Fibroblast of lung (primary cell): Measurements from ENCODE around the gene CYB5A.

Experiments
- EZH2 ChIP-seq: IDR thresholded peaks from 2 replicates; pipeline ENCODE4 v1.5.1; 2012; ENCODE audit warnings: low read length, control low read depth, mild to moderate bottlenecking; ENCODE audit errors: missing control alignments
- TF ChIP-seq, protein P1 (sequence below), 2 donors: IDR thresholded peaks in 1 of 2; conservative IDR thresholded peaks in 1 of 2; 1 replicate in 1 of 2; 2 replicates in 1 of 2; pipeline ENCODE4 v1.5.1; 2011 to 2012; ENCODE audit warnings: low read length in 2 of 2, control low read depth in 1 of 2, inconsistent platforms in 1 of 2, low read depth in 1 of 2, mild to moderate bottlenecking in 1 of 2

DNA sequence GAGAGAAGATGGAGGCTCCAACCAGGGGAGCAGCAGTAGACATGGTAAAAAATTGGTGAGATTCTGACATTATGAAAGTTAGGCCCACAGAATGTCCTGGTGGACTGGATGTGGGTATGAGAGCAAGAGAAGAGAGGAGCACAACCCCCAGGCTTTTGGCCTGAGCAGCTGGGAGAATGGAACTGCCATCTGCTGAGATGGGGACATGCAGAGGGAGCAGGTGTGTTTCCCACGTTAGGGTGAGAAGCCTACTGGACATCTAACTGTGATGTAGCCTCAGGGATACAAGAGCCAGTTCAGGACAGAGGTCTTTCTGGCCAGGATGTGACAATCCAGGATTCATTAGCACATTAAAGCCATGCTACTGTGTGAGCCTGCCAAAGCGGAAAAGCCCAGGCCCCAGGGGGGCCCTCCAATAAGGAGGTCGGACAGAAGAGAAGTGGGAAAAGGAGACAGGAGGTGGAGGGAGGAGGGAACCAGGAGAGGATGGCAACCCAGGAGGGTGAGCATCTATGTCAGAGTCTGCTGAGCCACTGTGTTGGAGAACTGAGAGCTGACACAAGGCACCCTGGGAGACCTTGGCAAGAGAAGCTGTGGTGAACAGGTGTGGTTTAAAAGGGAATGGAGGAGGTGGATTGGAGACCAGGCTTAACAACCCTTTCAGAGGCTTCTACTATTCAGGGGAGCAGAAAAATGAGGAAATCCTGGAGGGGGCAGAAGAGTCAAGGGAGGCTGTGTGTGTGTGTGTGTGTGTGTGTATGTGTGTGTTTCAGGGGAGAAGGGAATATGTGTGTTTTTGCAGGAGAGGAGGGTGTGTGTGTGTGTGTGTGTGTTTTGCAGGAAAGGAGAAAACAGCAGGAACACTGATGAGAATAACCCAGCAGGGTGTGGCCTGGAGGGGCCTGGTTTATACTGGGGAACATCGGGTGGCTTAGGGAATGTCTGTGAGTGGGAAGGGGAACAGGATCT, 10.5 kb downstream of the CYB5A start:
- TF ChIP-seq, protein P1, sequence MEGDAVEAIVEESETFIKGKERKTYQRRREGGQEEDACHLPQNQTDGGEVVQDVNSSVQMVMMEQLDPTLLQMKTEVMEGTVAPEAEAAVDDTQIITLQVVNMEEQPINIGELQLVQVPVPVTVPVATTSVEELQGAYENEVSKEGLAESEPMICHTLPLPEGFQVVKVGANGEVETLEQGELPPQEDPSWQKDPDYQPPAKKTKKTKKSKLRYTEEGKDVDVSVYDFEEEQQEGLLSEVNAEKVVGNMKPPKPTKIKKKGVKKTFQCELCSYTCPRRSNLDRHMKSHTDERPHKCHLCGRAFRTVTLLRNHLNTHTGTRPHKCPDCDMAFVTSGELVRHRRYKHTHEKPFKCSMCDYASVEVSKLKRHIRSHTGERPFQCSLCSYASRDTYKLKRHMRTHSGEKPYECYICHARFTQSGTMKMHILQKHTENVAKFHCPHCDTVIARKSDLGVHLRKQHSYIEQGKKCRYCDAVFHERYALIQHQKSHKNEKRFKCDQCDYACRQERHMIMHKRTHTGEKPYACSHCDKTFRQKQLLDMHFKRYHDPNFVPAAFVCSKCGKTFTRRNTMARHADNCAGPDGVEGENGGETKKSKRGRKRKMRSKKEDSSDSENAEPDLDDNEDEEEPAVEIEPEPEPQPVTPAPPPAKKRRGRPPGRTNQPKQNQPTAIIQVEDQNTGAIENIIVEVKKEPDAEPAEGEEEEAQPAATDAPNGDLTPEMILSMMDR (conservative IDR thresholded peaks at IDR 0.05 in 1 of 2, IDR thresholded peaks at IDR 0.05 in 1 of 2; ENCODE audit: low read depth in 1 of 2, low read length in 2 of 2) = no peak
- TF ChIP-seq EZH2 = no peak
